K562 (cell line): ENCODE results near the gene GNPAT. TPM values are rescaled to one million over a fixed set of nuclear protein-coding genes. Genes with fewer than 3 reads are reported as not detected.

Source experiments
- CCAR2 ChIP-seq: fragments of 200-400 bp; formaldehyde crosslinking; IDR thresholded peaks from 2 replicates; pipeline ENCODE4 v1.6.1; 2017; ENCODE audit warnings: mild to moderate bottlenecking, low read depth, low read length
- DIDO1 ChIP-seq: fragments of 450-650 bp; IDR thresholded peaks from 2 replicates; pipeline ENCODE4 v1.6.1; 2016; ENCODE audit warnings: low read depth, missing biosample characterization, missing genetic modification characterization
- E2F1 ChIP-seq: sonication (generic); formaldehyde crosslinking; IDR thresholded peaks from 2 replicates; pipeline ENCODE4 v1.8.1; 2023; ENCODE audit warnings: mild to moderate bottlenecking, missing genetic modification reagents, moderate library complexity
- MECOM ChIP-seq: fragments of 250-450 bp; sonication (Bioruptor Pico); IDR thresholded peaks from 2 replicates; pipeline ENCODE4 v1.8.0; 2022; ENCODE audit warnings: inconsistent platforms
- REST ChIP-seq, 2 experiments: fragments of 450-650 bp; formaldehyde crosslinking in 1 of 2; IDR thresholded peaks; 2 replicates each; pipeline versions ENCODE4 v1.4.0 to v1.6.1; 2014 to 2020; ENCODE audit warnings: mild to moderate bottlenecking in 2 of 2, borderline replicate concordance in 1 of 2, low read depth in 1 of 2
- RREB1 ChIP-seq: fragments of 250-450 bp; sonication (Bioruptor Pico); IDR thresholded peaks from 2 replicates; pipeline ENCODE4 v1.4.0; 2020
- polyA plus RNA-seq, 8 experiments: library from polyadenylated mRNA; depleted of rRNA in 4 of 8; stranded (reverse) in 5 of 8; unstranded in 3 of 8; fragments of >200 nt; fragmentation: Nextera tagmentation in 2 of 8; fragmentation: Illumina TruSeq in 1 of 8; extraction: Ambion mirVana in 2 of 8; extraction: Trizol in 1 of 8; gene quantifications; 2 replicates each; pipeline versions ENCODE4 v1.2.1 to v1.2.3, GENCODE V29; 2011 to 2014; ENCODE audit warnings: inconsistent platforms in 1 of 8, missing spikeins in 1 of 8
- total RNA-seq, 7 experiments: library from RNA; depleted of rRNA in 6 of 7; stranded (reverse); fragments of >200 nt in 6 of 7; fragmentation: Illumina TruSeq in 2 of 7; extraction: Trizol in 2 of 7; gene quantifications; 2 replicates each; pipeline versions ENCODE4 v1.2.1 to v1.2.3, GENCODE V29; 2011 to 2021; ENCODE audit warnings: low replicate concordance in 1 of 7
- TF ChIP-seq, protein P1 (sequence below), 2 experiments: IDR thresholded peaks in 1 of 2; conservative IDR thresholded peaks in 1 of 2; 2 replicates each; pipeline ENCODE4 v1.6.1; 2016; ENCODE audit warnings: low read depth in 2 of 2, mild to moderate bottlenecking in 1 of 2, missing compliant biosample characterization in 1 of 2, missing genetic modification characterization in 1 of 2, moderate library complexity in 1 of 2

The GNPAT gene
- total and polyA plus RNA-seq, 9 of the 15 experiments (the other 6 are each of a cell fraction or from before 2014, with no cell fraction given) = 32.1 to 68.8 (median 50.7) TPM

GRCh38 chr1:231194843-231195516 is 46.0 kb upstream of the GNPAT start (continued):
- TF ChIP-seq REST (IDR thresholded peaks at IDR 0.05; ENCODE audit: borderline replicate concordance) = peak; percentile 4; the same call in 1 of the 2 replicates
- TF ChIP-seq REST (CRISPR knock-in tag; IDR thresholded peaks at IDR 0.05; ENCODE audit: low read depth) = no peak
- TF ChIP-seq DIDO1 (tag) = no peak
- no peak for TF ChIP-seq E2F1 (CRISPR knock-in tag)
- TF ChIP-seq, protein P1, sequence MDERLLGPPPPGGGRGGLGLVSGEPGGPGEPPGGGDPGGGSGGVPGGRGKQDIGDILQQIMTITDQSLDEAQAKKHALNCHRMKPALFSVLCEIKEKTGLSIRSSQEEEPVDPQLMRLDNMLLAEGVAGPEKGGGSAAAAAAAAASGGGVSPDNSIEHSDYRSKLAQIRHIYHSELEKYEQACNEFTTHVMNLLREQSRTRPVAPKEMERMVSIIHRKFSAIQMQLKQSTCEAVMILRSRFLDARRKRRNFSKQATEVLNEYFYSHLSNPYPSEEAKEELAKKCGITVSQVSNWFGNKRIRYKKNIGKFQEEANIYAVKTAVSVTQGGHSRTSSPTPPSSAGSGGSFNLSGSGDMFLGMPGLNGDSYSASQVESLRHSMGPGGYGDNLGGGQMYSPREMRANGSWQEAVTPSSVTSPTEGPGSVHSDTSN (CRISPR knock-in tag; IDR thresholded peaks at IDR 0.05; ENCODE audit: low read depth) = no peak
- TF ChIP-seq, protein P1 (tag; conservative IDR thresholded peaks at IDR 0.05; ENCODE audit: low read depth) = 0 out of 2 replicates have a peak, but pooled peaks have one; percentile 41
- TF ChIP-seq CCAR2 = no peak
- TF ChIP-seq MECOM (CRISPR knock-in tag) = no peak
- TF ChIP-seq RREB1 (CRISPR knock-in tag) = no peak
